ENCODE data around the gene ACSF3. TPM values are rescaled to one million over a fixed set of nuclear protein-coding genes. Genes with fewer than 3 reads are reported as not detected.
"Not testable (repeated sequence)": the region's sequence is repeated elsewhere in the genome, so short reads cannot be mapped to it uniquely, and the experiment has no call there.

The ACSF3 gene
- total and polyA plus RNA-seq, 2 donors = 47.2 to 97.2 TPM

DNA sequence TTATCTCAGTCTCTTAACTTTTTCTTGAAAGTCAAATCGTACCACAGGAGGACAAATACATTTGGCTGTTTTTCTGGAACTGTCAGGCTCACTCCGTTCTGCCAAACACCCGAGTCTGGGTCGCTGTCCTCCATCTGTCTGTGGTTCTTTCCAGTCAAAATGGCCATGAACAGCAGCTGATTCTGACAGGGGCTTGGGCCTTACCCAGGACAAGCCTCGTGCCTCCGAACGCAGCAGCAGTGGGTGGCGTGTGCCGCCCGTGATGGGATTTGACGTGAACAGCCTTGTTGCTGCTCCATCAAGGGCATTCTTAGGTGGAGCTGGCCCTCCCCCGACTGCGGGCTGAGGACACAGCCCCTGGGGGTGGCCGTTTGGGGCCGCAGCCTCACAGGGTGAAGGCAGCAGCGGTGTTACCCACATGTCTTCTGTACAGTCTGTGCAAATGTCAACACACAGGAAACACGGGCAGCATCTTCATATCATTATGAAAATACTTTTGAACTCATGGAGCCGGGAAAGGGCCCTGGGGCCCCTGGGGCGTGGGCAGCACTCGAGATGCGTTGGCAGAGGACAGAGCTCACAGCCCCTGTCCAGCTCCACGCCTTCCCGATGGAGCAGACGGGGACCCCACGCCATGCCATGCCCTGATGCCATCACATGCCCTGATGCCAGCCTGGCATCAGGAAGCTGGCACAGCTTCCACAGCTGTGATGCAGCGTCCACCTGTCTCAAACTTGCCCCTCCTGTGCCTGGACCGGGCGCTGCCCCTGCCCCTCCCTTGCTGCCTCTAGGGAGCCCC is 8.6 kb upstream of the ACSF3 start:
- WGBS = 87% methylated on average over 28 of the region's 28 CpGs
- no peak overlapping the region for H3K4me3 ChIP-seq (ENCODE audit: low read length in 2 of 2)
- peaks cover 0 to 20% of the 10 kb centered on the region in 2 donors for H3K9me3 ChIP-seq (ENCODE audit: control insufficient read depth in 2 of 2, insufficient read depth in 1 of 2, low read length in 1 of 2)
- DNase-seq (ENCODE audit: low read depth in 6 of 9, low spot score in 9 of 9) = no peak
- peaks cover 0 to 3% of the 10 kb centered on the region in 2 donors for H3K36me3 ChIP-seq (ENCODE audit: control insufficient read depth in 2 of 2, insufficient read depth in 2 of 2, low read length in 1 of 2)
- peaks cover 0 to 8% of the 10 kb centered on the region in 2 donors for H3K27me3 ChIP-seq (ENCODE audit: control insufficient read depth in 2 of 2, insufficient read depth in 1 of 2, low read length in 1 of 2)
- no peak overlapping the region for H3K27ac ChIP-seq (ENCODE audit: low read depth in 1 of 2, low read length in 1 of 2)
- H3K4me1 ChIP-seq (ENCODE audit: control insufficient read depth in 2 of 2, insufficient read depth in 2 of 2, low read length in 2 of 2) = peaks cover 0 to 13% of the 10 kb centered on the region in 2 donors

DNA sequence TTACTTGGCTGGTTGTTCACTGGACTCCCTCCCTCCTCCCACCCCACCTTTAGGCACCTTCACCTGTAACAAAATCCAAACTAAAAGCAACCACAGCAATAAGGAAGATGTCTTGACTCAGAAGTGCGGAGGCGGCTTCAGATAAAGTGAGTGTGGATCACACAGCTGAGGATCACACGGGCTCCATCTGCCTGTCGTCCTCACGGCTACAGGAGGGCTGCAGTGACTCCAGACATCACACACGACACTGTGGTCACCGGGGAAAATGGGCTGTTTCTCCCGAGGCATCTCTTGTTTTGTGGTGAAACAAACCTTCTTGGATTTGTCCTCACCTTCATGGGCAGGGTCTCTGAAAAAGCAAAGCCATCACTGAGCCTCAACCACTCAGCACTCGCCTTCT is 7.9 kb upstream of the ACSF3 start:
- peaks cover 0 to 3% of the 10 kb centered on the region in 2 donors for H3K36me3 ChIP-seq (ENCODE audit: control insufficient read depth in 2 of 2, insufficient read depth in 2 of 2, low read length in 1 of 2)
- DNase-seq (ENCODE audit: low read depth in 6 of 9, low spot score in 9 of 9) = no peak
- H3K4me3 ChIP-seq (ENCODE audit: low read length in 2 of 2) = no peak overlapping the region
- WGBS = 83% methylated on average over 9 of the region's 9 CpGs
- peaks cover 3 to 21% of the 10 kb centered on the region in 2 donors for H3K4me1 ChIP-seq (ENCODE audit: control insufficient read depth in 2 of 2, insufficient read depth in 2 of 2, low read length in 2 of 2)
- H3K9me3 ChIP-seq (ENCODE audit: control insufficient read depth in 2 of 2, insufficient read depth in 1 of 2, low read length in 1 of 2) = peaks cover 0 to 24% of the 10 kb centered on the region in 2 donors
- H3K27me3 ChIP-seq (ENCODE audit: control insufficient read depth in 2 of 2, insufficient read depth in 1 of 2, low read length in 1 of 2) = peaks cover 0 to 12% of the 10 kb centered on the region in 2 donors
- H3K27ac ChIP-seq (ENCODE audit: low read depth in 1 of 2, low read length in 1 of 2) = no peak overlapping the region

DNA sequence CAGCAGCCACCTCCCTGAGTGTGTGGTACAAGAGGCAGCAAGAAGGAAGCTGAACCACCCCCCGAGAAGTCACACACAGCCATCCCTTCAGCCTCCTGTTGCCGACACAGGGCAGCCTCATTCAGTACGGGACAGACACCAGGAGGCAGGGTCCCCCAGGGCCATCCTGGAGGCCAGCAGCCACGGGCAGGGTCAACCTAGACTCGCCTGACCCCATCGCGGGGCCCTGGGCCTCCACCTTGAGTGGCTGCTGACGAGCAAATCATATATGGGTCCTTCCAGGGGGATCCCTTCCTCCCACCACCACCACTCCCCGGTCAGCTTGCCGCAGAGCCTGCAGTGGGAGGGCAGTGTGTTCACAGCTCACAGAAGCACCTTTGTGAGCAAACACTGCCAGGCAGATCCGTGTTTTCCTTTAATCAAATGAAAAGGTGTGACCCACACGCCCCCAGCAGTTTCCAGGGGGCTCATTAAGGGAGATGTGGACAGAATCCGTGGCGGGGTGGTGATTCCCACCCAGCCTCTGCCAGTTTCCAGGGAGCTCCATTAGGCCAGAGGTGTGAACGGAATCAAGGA is 5.6 kb upstream of the ACSF3 start:
- peaks cover 0 to 24% of the 10 kb centered on the region in 2 donors for H3K9me3 ChIP-seq (ENCODE audit: control insufficient read depth in 2 of 2, insufficient read depth in 1 of 2, low read length in 1 of 2)
- no peak for DNase-seq (ENCODE audit: low read depth in 6 of 9, low spot score in 9 of 9)
- WGBS = 83% methylated on average over 15 of the region's 15 CpGs
- H3K27me3 ChIP-seq (ENCODE audit: control insufficient read depth in 2 of 2, insufficient read depth in 1 of 2, low read length in 1 of 2) = peaks cover 0 to 15% of the 10 kb centered on the region in 2 donors
- no peak overlapping the region for H3K4me3 ChIP-seq (ENCODE audit: low read length in 2 of 2)
- peaks cover 5 to 43% of the 10 kb centered on the region in 2 donors for H3K4me1 ChIP-seq (ENCODE audit: control insufficient read depth in 2 of 2, insufficient read depth in 2 of 2, low read length in 2 of 2)
- H3K27ac ChIP-seq (ENCODE audit: low read depth in 1 of 2, low read length in 1 of 2) = no peak overlapping the region
- peaks cover 0 to 3% of the 10 kb centered on the region in 2 donors for H3K36me3 ChIP-seq (ENCODE audit: control insufficient read depth in 2 of 2, insufficient read depth in 2 of 2, low read length in 1 of 2)

DNA sequence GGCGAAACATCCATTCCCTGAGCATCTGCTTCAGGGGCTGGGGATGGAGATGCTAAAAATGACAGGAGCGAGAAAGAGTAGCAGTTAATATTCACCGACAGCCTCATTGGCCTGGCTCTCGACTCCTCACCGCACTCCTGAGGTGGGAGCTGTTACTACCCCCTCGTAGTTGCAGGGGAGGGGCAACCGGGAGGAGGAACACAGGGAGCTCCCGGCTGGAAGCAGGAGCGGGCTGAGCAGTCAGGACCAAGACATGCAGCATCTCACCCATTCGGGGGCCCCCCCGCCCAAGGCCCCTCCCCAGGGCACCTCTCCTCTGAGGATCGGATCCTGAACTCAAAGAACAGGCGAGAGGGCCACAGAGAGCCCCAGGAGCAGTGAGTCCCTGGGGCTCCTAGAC is 4.5 kb upstream of the ACSF3 start:
- Histone ChIP-seq H3K4me3 (ENCODE audit: low read length in 2 of 2) (no peak overlapping the region), H3K36me3 (ENCODE audit: control insufficient read depth in 2 of 2, insufficient read depth in 2 of 2, low read length in 1 of 2) (peaks cover 0 to 3% of the 10 kb centered on the region in 2 donors), H3K4me1 (ENCODE audit: control insufficient read depth in 2 of 2, insufficient read depth in 2 of 2, low read length in 2 of 2) (peaks cover 8 to 48% of the 10 kb centered on the region in 2 donors), H3K9me3 (ENCODE audit: control insufficient read depth in 2 of 2, insufficient read depth in 1 of 2, low read length in 1 of 2) (peaks cover 0 to 24% of the 10 kb centered on the region in 2 donors), H3K27ac (ENCODE audit: low read depth in 1 of 2, low read length in 1 of 2) (no peak overlapping the region), H3K27me3 (ENCODE audit: control insufficient read depth in 2 of 2, insufficient read depth in 1 of 2, low read length in 1 of 2) (peaks cover 0 to 15% of the 10 kb centered on the region in 2 donors)
- whole genome bisulfite sequencing = 70% methylated on average over 13 of the region's 13 CpGs
- DNase-seq (ENCODE audit: low read depth in 6 of 9, low spot score in 9 of 9) = no peak

DNA sequence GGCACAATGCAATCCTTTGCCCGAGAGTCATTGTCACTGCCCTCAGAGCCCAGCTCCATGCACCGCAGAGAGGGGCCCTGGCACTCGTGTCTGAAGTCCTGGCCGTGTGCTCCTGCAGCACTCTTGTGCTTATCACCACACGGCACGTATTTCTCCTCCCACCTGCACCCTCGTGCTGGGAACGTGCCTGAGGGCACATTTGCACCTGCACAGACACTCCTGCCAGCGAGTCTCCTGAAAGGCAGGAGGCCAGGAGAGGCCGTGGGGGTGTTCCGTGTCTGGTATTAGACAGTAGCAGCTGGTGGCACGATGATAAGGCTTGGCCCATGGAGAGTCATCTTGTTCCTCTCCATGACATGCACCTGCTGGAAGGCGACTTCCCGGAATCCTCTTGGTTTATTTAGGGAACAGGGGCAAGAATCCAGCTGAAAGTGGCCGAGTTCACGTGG is 3.4 kb upstream of the ACSF3 start:
- H3K27me3 ChIP-seq (ENCODE audit: control insufficient read depth in 2 of 2, insufficient read depth in 1 of 2, low read length in 1 of 2) = peaks cover 0 to 15% of the 10 kb centered on the region in 2 donors
- H3K9me3 ChIP-seq (ENCODE audit: control insufficient read depth in 2 of 2, insufficient read depth in 1 of 2, low read length in 1 of 2) = peaks cover 0 to 20% of the 10 kb centered on the region in 2 donors
- H3K4me1 ChIP-seq (ENCODE audit: control insufficient read depth in 2 of 2, insufficient read depth in 2 of 2, low read length in 2 of 2) = peaks cover 17 to 58% of the 10 kb centered on the region in 2 donors
- H3K4me3 ChIP-seq (ENCODE audit: low read length in 2 of 2) = no peak overlapping the region
- H3K36me3 ChIP-seq (ENCODE audit: control insufficient read depth in 2 of 2, insufficient read depth in 2 of 2, low read length in 1 of 2) = peaks cover 0 to 3% of the 10 kb centered on the region in 2 donors
- DNase-seq (ENCODE audit: low read depth in 6 of 9, low spot score in 9 of 9) = peak in 2 of 9 donors; percentile 49 to 69
- WGBS = 52% methylated on average over 16 of the region's 16 CpGs
- no peak overlapping the region for H3K27ac ChIP-seq (ENCODE audit: low read depth in 1 of 2, low read length in 1 of 2)

DNA sequence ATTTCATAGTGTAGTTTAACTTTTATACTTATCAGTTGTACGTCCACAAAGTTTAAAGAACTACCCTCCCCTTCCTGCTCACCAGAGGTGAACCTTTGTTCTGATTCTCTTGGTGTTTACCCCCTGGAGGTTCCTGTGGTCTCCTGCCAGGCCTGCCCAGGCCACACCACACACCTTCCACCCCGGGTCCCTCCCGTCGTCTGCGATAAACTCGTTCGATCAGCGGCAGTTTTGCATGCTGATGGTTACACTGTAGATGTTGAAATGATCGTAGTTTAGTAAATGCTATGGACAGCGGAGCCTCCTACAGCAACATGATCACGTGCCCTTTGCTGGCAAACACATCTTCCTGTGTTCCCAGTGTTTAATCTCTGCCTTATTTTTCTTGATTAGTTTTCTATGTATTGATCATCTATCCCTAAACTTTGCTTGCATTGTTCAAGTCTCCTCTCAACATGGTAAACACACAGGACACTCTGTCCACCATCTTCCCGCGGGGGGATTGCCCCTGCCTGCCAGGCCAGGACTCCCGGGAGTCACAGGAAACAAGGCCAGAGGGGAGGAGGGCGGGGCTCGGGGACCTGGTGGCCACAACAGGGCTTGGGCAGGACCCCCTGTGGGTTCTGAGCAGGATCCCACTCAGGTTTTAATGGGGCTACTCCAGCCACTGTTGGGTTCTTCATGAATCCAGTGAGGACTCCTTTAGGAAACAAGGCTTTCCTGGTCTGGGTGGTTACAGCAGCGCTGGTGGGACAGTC is 2.8 kb upstream of the ACSF3 start:
- Histone ChIP-seq H3K27me3 (ENCODE audit: control insufficient read depth in 2 of 2, insufficient read depth in 1 of 2, low read length in 1 of 2) (peaks cover 0 to 15% of the 10 kb centered on the region in 2 donors), H3K27ac (ENCODE audit: low read depth in 1 of 2, low read length in 1 of 2) (no peak overlapping the region), H3K36me3 (ENCODE audit: control insufficient read depth in 2 of 2, insufficient read depth in 2 of 2, low read length in 1 of 2) (peaks cover 4% of the 10 kb centered on the region in 2 donors), H3K4me1 (ENCODE audit: control insufficient read depth in 2 of 2, insufficient read depth in 2 of 2, low read length in 2 of 2) (peaks cover 23 to 65% of the 10 kb centered on the region in 2 donors), H3K9me3 (ENCODE audit: control insufficient read depth in 2 of 2, insufficient read depth in 1 of 2, low read length in 1 of 2) (peaks cover 0 to 15% of the 10 kb centered on the region in 2 donors), H3K4me3 (ENCODE audit: low read length in 2 of 2) (no peak overlapping the region)
- no peak for DNase-seq (ENCODE audit: low read depth in 6 of 9, low spot score in 9 of 9)
- WGBS = 83% methylated on average over 17 of the region's 17 CpGs

DNA sequence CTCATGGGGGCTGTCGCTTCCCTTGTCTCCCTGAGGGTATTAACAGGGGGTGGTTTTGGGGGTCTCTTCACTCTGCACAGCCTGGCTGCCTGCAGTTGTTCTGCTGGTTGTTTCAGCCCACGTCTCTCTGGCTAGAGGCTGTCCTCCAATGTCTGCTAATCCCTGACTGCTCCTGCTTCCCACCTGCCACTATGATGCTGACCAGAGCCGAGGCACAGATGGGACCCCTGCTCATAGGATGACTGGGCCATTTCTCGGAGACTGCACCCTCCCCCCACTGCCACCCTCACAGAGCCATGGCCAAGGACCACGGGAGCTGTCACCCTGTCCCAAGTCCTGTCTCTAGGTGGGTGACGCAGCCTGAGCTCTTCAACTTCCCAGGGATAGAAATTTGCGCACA is 1.6 kb upstream of the ACSF3 start:
- 88% methylated on average over 7 of the region's 7 CpGs for WGBS
- Histone ChIP-seq H3K27me3 (ENCODE audit: control insufficient read depth in 2 of 2, insufficient read depth in 1 of 2, low read length in 1 of 2) (peaks cover 0 to 15% of the 10 kb centered on the region in 2 donors), H3K4me1 (ENCODE audit: control insufficient read depth in 2 of 2, insufficient read depth in 2 of 2, low read length in 2 of 2) (peaks cover 34 to 77% of the 10 kb centered on the region in 2 donors)

DNA sequence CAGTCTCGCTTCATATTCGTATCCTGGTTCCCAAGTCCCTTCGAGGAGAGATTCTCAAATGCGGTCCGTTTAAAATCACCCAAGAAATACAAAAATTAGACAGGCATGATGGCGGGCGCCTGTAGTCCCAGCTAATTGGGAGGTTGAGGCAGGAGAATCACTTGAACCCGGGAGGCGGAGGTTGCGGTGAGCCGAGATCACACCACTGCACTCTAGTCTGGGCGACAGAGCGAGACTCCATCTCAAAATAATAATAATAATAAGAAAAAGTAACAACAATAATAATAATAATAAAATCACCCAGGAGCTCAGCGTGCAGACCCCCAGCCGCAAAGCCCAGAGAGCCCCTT is 425 bp upstream of the ACSF3 start:
- H3K27me3 ChIP-seq (ENCODE audit: control insufficient read depth in 2 of 2, insufficient read depth in 1 of 2, low read length in 1 of 2) = peaks cover 0 to 15% of the 10 kb centered on the region in 2 donors
- H3K4me1 ChIP-seq (ENCODE audit: control insufficient read depth in 2 of 2, insufficient read depth in 2 of 2, low read length in 2 of 2) = peaks cover 45 to 89% of the 10 kb centered on the region in 2 donors
- not testable (repeated sequence) for H3K9me3 ChIP-seq (ENCODE audit: control insufficient read depth in 2 of 2, insufficient read depth in 1 of 2, low read length in 1 of 2); DNase-seq (ENCODE audit: low read depth in 6 of 9, low spot score in 9 of 9)
- H3K36me3 ChIP-seq (ENCODE audit: control insufficient read depth in 2 of 2, insufficient read depth in 2 of 2, low read length in 1 of 2) = peaks cover 5 to 10% of the 10 kb centered on the region in 2 donors
- 69% methylated on average over 15 of the region's 15 CpGs for WGBS
- H3K27ac ChIP-seq (ENCODE audit: low read depth in 1 of 2, low read length in 1 of 2) = peak overlapping the region; percentile 77 to 88
- peak overlapping the region; percentile 50 to 90 for H3K4me3 ChIP-seq (ENCODE audit: low read length in 2 of 2)

More for the DNA sequence above, 1.6 kb upstream of the ACSF3 start:
- DNase-seq (ENCODE audit: low read depth in 6 of 9, low spot score in 9 of 9) = no peak
- H3K36me3 ChIP-seq (ENCODE audit: control insufficient read depth in 2 of 2, insufficient read depth in 2 of 2, low read length in 1 of 2) = peaks cover 7 to 10% of the 10 kb centered on the region in 2 donors
- no peak overlapping the region for H3K4me3 ChIP-seq (ENCODE audit: low read length in 2 of 2)
- no peak overlapping the region for H3K27ac ChIP-seq (ENCODE audit: low read depth in 1 of 2, low read length in 1 of 2)
- H3K9me3 ChIP-seq (ENCODE audit: control insufficient read depth in 2 of 2, insufficient read depth in 1 of 2, low read length in 1 of 2) = peaks cover 0 to 10% of the 10 kb centered on the region in 2 donors

All from thymus (tissue), 11 donors.